GM18511 (cell line): ENCODE data around the gene EIF5.

Experiments used
- ATAC-seq: cut with Tn5 transposase; IDR thresholded peaks from one replicate; pipeline ENCODE4 v1.9.1; 2021; ENCODE audit warnings: mild to moderate bottlenecking, moderate library complexity; ENCODE audit not compliant: unreplicated experiment

Gene EIF5

GRCh38 chr14:103391048-103391447 is 57.0 kb downstream of the EIF5 start:
- ATAC-seq, result no peak

GRCh38 chr14:103392106-103392505 is 58.1 kb downstream of the EIF5 start:
- no peak for ATAC-seq

GRCh38 chr14:103392572-103392971 is 58.5 kb downstream of the EIF5 start:
- no peak for ATAC-seq

GRCh38 chr14:103393070-103393469 is 59.0 kb downstream of the EIF5 start:
- ATAC-seq, result no peak

GRCh38 chr14:103393676-103394626 is 59.9 kb downstream of the EIF5 start:
- ATAC-seq, result no peak
